ENCODE measurements around the gene PARL.

PARL gene

GRCh38 chr3:183884427-183885296 is at the start of gene PARL:
Gene PARL (minus strand): TSS chr3:183884880. CDS start chr3:183884846, 34 bp downstream.
- peak; percentile 96 for DNase-seq (ENCODE audit: low read depth)

GRCh38 chr3:183933160-183933559 is 48.5 kb upstream of the PARL start:
- DNase-seq (ENCODE audit: low read depth): no peak

- no peak for DNase-seq (ENCODE audit: low read depth)
These were observed 47.2 kb upstream of the PARL start for GRCh38 chr3:183931881-183932280.

- no peak for DNase-seq (ENCODE audit: low read depth)
These were observed 45.4 kb upstream of the PARL start for GRCh38 chr3:183930086-183930485.

GRCh38 chr3:183927059-183927458 is 42.4 kb upstream of the PARL start:
- no peak for DNase-seq (ENCODE audit: low read depth)

GRCh38 chr3:183924956-183925355 is 40.3 kb upstream of the PARL start:
- no peak for DNase-seq (ENCODE audit: low read depth)

GRCh38 chr3:183924543-183924942 is 39.9 kb upstream of the PARL start:
- no peak for DNase-seq (ENCODE audit: low read depth)

- no peak for DNase-seq (ENCODE audit: low read depth)
These were observed 37.7 kb upstream of the PARL start for GRCh38 chr3:183922421-183922820.

- DNase-seq (ENCODE audit: low read depth): no peak
These were observed 36.4 kb upstream of the PARL start for GRCh38 chr3:183921096-183921495.

- no peak for DNase-seq (ENCODE audit: low read depth)
These were observed 35.7 kb upstream of the PARL start for GRCh38 chr3:183920416-183920815.

GRCh38 chr3:183918178-183918577 is 33.5 kb upstream of the PARL start:
- no peak for DNase-seq (ENCODE audit: low read depth)

GRCh38 chr3:183917776-183918175 is 33.1 kb upstream of the PARL start:
- DNase-seq (ENCODE audit: low read depth): no peak

GRCh38 chr3:183914856-183915255 is 30.2 kb upstream of the PARL start:
- DNase-seq (ENCODE audit: low read depth): no peak

- no peak for DNase-seq (ENCODE audit: low read depth)
These were observed 28.9 kb upstream of the PARL start for GRCh38 chr3:183913580-183913920.

- no peak for DNase-seq (ENCODE audit: low read depth)
These were observed 28.4 kb upstream of the PARL start for GRCh38 chr3:183912895-183913579.

GRCh38 chr3:183911763-183912506 is 27.3 kb upstream of the PARL start:
- DNase-seq (ENCODE audit: low read depth): no peak

- no peak for DNase-seq (ENCODE audit: low read depth)
These were observed 26.4 kb upstream of the PARL start for GRCh38 chr3:183911087-183911486.

GRCh38 chr3:183909030-183909600 is 24.4 kb upstream of the PARL start:
- no peak for DNase-seq (ENCODE audit: low read depth)

- no peak for DNase-seq (ENCODE audit: low read depth)
These were observed 23.2 kb upstream of the PARL start for GRCh38 chr3:183907911-183908331.

- no peak for DNase-seq (ENCODE audit: low read depth)
These were observed 22.5 kb upstream of the PARL start for GRCh38 chr3:183907176-183907575.

GRCh38 chr3:183906234-183906921 is 21.7 kb upstream of the PARL start:
- DNase-seq (ENCODE audit: low read depth): no peak
